ENCODE data around the gene CNNM1.

Gene CNNM1

DNA sequence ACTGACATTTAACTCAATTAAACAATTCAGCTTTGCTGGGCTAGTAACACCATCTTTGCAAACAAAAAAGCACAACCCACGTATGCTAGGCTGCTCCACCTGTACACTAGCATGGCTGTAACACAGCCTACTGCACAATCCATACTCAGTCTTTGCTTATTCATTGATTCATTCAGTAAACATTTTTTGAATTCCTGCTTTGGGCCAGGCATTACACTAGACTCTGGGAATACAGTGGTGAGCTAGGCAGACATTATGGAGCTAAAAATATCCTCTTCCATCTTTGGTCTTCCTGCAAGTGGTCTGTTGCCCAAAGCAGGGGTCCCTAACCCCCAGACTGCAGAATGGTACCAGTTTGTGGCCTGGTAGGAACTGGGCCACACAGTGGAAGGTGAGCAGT, 9.9 kb downstream of the CNNM1 start:
- FAIRE-seq, result no peak
- DNase-seq (ENCODE audit: insufficient read length), result no peak
- no peak for TF ChIP-seq POLR2AphosphoS5 (IDR thresholded peaks at IDR 0.05; ENCODE audit: low read depth, low read length)
- TF ChIP-seq TAF1 (IDR thresholded peaks at IDR 0.05; ENCODE audit: borderline replicate concordance, low read depth, low read length), result no peak
- TF ChIP-seq POLR2A (IDR thresholded peaks at IDR 0.05; ENCODE audit: low read depth, low read length), result no peak

GRCh38 chr10:99339563-99340047, 10.4 kb downstream of the CNNM1 start:
- TF ChIP-seq TAF1 (IDR thresholded peaks at IDR 0.05; ENCODE audit: borderline replicate concordance, low read depth, low read length), result no peak
- DNase-seq (ENCODE audit: insufficient read length) (no peak), FAIRE-seq (no peak)

DNA sequence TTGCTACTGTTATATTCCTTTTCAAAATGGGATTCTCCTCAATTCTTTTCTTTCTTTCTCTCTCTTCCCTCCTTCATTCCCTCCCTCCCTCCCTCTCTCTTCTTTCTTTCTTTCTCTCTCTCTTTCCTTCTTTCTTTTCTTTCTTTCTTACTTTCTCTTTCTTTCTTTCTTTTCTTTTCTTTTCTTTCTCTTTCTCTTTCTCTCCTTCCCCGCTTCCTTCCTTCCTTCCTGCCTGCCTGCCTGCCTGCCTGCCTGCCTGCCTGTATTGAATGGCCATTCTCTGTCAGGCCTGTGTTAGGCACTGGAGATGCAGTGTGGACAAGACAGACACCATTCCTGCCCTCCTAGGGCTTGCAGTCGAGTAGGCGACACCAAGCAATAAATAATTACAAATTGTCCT, 11.5 kb downstream of the CNNM1 start:
- TF ChIP-seq TAF1 (IDR thresholded peaks at IDR 0.05; ENCODE audit: borderline replicate concordance, low read depth, low read length) (no peak), POLR2AphosphoS5 (IDR thresholded peaks at IDR 0.05; ENCODE audit: low read depth, low read length) (no peak), POLR2A (IDR thresholded peaks at IDR 0.05; ENCODE audit: low read depth, low read length) (no peak)
- no peak for DNase-seq (ENCODE audit: insufficient read length)
- FAIRE-seq, result no peak

DNA sequence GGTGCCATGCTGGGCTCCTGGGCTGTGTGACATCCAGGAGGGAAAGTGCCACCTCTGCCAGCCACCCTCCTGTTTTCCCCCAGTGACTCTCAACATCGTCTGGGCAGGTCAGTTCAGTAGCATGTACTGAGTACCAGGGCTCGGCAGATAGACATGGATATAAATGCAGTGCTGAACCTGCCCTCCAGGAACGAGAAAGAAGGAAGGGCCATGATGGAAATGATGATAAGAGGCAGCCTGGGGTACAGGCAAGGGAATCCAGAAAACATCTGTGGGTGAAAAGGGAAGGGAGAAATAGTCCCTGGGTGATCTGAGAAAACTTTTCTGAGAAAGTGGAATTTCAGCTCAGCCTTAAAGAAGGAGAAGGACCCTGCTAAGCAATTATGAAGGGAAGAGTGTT, 12.1 kb downstream of the CNNM1 start:
- no peak for TF ChIP-seq TAF1 (IDR thresholded peaks at IDR 0.05; ENCODE audit: borderline replicate concordance, low read depth, low read length)
- TF ChIP-seq POLR2AphosphoS5 (IDR thresholded peaks at IDR 0.05; ENCODE audit: low read depth, low read length), result no peak
- DNase-seq (ENCODE audit: insufficient read length), result no peak
- no peak for FAIRE-seq

DNA sequence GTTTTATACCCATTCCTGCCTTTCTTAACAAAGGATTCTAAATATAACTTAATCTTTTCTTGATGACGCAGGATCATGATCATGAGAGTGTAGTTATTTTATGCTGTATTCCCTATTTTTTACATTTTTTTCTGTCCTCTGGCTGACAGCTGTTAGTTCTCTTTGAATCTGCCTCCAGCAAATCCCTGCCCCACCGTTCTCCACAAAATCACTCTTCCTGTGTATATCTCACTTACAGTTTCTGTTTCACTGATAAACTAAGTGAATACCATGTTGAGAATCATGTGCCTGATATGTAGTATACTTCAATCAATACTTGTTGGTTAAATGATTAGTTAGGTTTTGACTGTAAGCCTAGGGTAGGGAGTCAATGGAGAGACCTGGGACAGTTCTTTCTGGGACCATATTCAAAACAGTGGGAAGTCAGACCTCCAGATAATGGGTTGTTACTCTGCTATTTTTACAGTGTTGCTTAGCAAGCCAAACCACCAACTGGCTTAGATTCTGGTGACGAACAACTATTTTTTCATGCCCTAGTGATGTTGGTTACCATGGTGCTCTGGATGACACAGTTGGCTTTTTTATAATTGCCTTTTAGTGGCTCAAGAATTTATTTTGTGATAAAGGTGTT, 12.8 kb downstream of the CNNM1 start:
- FAIRE-seq (no peak), DNase-seq (ENCODE audit: insufficient read length) (no peak)
- TF ChIP-seq POLR2AphosphoS5 (IDR thresholded peaks at IDR 0.05; ENCODE audit: low read depth, low read length) (no peak), TAF1 (IDR thresholded peaks at IDR 0.05; ENCODE audit: borderline replicate concordance, low read depth, low read length) (no peak), POLR2A (IDR thresholded peaks at IDR 0.05; ENCODE audit: low read depth, low read length) (no peak)

- FAIRE-seq (no peak), DNase-seq (ENCODE audit: insufficient read length) (no peak)
- TF ChIP-seq POLR2AphosphoS5 (IDR thresholded peaks at IDR 0.05; ENCODE audit: low read depth, low read length) (no peak), POLR2A (IDR thresholded peaks at IDR 0.05; ENCODE audit: low read depth, low read length) (no peak), TAF1 (IDR thresholded peaks at IDR 0.05; ENCODE audit: borderline replicate concordance, low read depth, low read length) (no peak)
These were observed 14.1 kb downstream of the CNNM1 start for GRCh38 chr10:99343262-99343661.

- no peak for FAIRE-seq
- no peak for TF ChIP-seq TAF1 (IDR thresholded peaks at IDR 0.05; ENCODE audit: borderline replicate concordance, low read depth, low read length)
- TF ChIP-seq POLR2A (IDR thresholded peaks at IDR 0.05; ENCODE audit: low read depth, low read length), result no peak
- no peak for TF ChIP-seq POLR2AphosphoS5 (IDR thresholded peaks at IDR 0.05; ENCODE audit: low read depth, low read length)
- no peak for DNase-seq (ENCODE audit: insufficient read length)
These were observed 15.6 kb downstream of the CNNM1 start for GRCh38 chr10:99344715-99345114.

GRCh38 chr10:99345350-99345749, 16.2 kb downstream of the CNNM1 start:
- FAIRE-seq (no peak), DNase-seq (ENCODE audit: insufficient read length) (no peak)
- TF ChIP-seq POLR2AphosphoS5 (IDR thresholded peaks at IDR 0.05; ENCODE audit: low read depth, low read length) (no peak), POLR2A (IDR thresholded peaks at IDR 0.05; ENCODE audit: low read depth, low read length) (no peak), TAF1 (IDR thresholded peaks at IDR 0.05; ENCODE audit: borderline replicate concordance, low read depth, low read length) (no peak)

DNA sequence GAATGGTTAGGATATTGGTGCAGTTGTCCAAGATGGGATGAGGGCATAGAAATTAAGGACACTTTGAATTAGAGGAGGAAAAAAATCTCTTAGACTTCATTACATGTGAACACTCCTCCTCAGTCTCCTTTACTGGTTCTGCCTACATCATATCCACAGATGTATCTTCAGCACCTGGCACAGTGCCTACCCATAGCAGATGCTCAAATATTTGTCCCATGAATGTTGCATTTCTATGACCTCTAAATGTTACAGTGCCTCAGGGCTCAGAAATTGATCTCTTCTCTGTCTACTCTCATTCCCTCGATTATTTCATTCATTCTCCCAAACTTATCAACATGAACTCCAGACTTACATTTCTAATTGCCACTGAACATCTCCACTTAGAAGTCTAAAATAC, 17.1 kb downstream of the CNNM1 start:
- FAIRE-seq, result no peak
- TF ChIP-seq POLR2AphosphoS5 (IDR thresholded peaks at IDR 0.05; ENCODE audit: low read depth, low read length) (no peak), POLR2A (IDR thresholded peaks at IDR 0.05; ENCODE audit: low read depth, low read length) (no peak), TAF1 (IDR thresholded peaks at IDR 0.05; ENCODE audit: borderline replicate concordance, low read depth, low read length) (no peak)
- no peak for DNase-seq (ENCODE audit: insufficient read length)

GRCh38 chr10:99347672-99348071, 18.5 kb downstream of the CNNM1 start:
- FAIRE-seq (no peak), DNase-seq (ENCODE audit: insufficient read length) (no peak)
- TF ChIP-seq TAF1 (IDR thresholded peaks at IDR 0.05; ENCODE audit: borderline replicate concordance, low read depth, low read length), result no peak
- no peak for TF ChIP-seq POLR2A (IDR thresholded peaks at IDR 0.05; ENCODE audit: low read depth, low read length)
- no peak for TF ChIP-seq POLR2AphosphoS5 (IDR thresholded peaks at IDR 0.05; ENCODE audit: low read depth, low read length)

- FAIRE-seq, result no peak
- no peak for DNase-seq (ENCODE audit: insufficient read length)
- no peak for TF ChIP-seq POLR2AphosphoS5 (IDR thresholded peaks at IDR 0.05; ENCODE audit: low read depth, low read length)
- no peak for TF ChIP-seq POLR2A (IDR thresholded peaks at IDR 0.05; ENCODE audit: low read depth, low read length)
- no peak for TF ChIP-seq TAF1 (IDR thresholded peaks at IDR 0.05; ENCODE audit: borderline replicate concordance, low read depth, low read length)
These were observed 24.0 kb downstream of the CNNM1 start for GRCh38 chr10:99353182-99353581.

- DNase-seq (ENCODE audit: insufficient read length) (no peak), FAIRE-seq (no peak)
- TF ChIP-seq TAF1 (IDR thresholded peaks at IDR 0.05; ENCODE audit: borderline replicate concordance, low read depth, low read length) (no peak), POLR2A (IDR thresholded peaks at IDR 0.05; ENCODE audit: low read depth, low read length) (no peak), POLR2AphosphoS5 (IDR thresholded peaks at IDR 0.05; ENCODE audit: low read depth, low read length) (no peak)
These were observed 28.5 kb downstream of the CNNM1 start for GRCh38 chr10:99357691-99358090.

DNA sequence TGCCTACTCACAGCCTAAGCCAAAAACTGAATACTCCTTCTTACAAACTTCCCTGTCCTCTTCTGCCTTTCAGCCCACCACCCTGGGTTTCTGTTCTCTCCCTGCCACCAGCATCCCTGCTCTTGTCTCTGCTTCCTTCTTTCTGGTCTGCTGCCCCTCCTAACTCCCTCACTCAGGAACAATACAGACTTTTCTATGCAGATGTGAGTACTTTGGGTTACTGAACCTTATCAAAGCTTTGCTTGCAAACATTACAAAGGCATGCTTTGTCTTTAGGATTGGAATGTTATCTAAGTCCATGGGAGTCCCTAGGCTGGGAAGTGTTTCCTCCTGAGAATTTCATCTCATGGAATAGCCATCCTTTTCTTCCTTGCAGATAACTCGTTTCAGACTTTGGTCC, 28.9 kb downstream of the CNNM1 start:
- TF ChIP-seq POLR2A (IDR thresholded peaks at IDR 0.05; ENCODE audit: low read depth, low read length) (no peak), POLR2AphosphoS5 (IDR thresholded peaks at IDR 0.05; ENCODE audit: low read depth, low read length) (no peak), TAF1 (IDR thresholded peaks at IDR 0.05; ENCODE audit: borderline replicate concordance, low read depth, low read length) (no peak)
- DNase-seq (ENCODE audit: insufficient read length) (no peak), FAIRE-seq (no peak)
